GM23248 (cell line): ENCODE data around the gene CREBBP.

Source experiments
- EZH2 ChIP-seq: fragments of 200-600 bp; sonication (generic); IDR thresholded peaks from 2 replicates; pipeline ENCODE4 v1.6.1; 2018; ENCODE audit warnings: antibody characterized with exemption, mild to moderate bottlenecking; ENCODE audit not compliant: insufficient read depth, poor library complexity, severe bottlenecking
- EZH2phosphoT487 ChIP-seq: fragments of 200-600 bp; sonication (generic); IDR thresholded peaks from 2 replicates; pipeline ENCODE4 v1.6.1; 2018; ENCODE audit warnings: antibody characterized with exemption, moderate library complexity, mild to moderate bottlenecking, low read depth; ENCODE audit not compliant: insufficient read depth

- TF ChIP-seq EZH2, result no peak
- no peak for TF ChIP-seq EZH2phosphoT487
Measured at GRCh38 chr16:3872216-3872895, 8.2 kb downstream of the CREBBP start.
